ENCODE results near the gene GKN1. TPM values are rescaled to one million over a fixed set of nuclear protein-coding genes. Genes with fewer than 3 reads are reported as not detected.

The GKN1 gene
- total RNA-seq, result not detected
- long read RNA-seq, result 0 reads

- intact Hi-C loops (cut with micrococcal nuclease), result no loop called here
- peaks cover 2% of the 10 kb centered on the region for H3K4me1 ChIP-seq
- H3K27me3 ChIP-seq (ENCODE audit: low read depth), result peaks cover 29% of the 10 kb centered on the region
- no peak for TF ChIP-seq CTCF (IDR thresholded peaks at IDR 0.05; ENCODE audit: borderline replicate concordance)
- H3K27ac ChIP-seq (replicated peaks), result no peak within 1 kb of the TSS
- no peaks in the 10 kb centered on the region for H3K9me3 ChIP-seq (replicated peaks)
- no peak within 1 kb of the TSS for H3K4me3 ChIP-seq
- no peak for DNase-seq
- no peaks in the 10 kb centered on the region for H3K36me3 ChIP-seq
Measured at GRCh38 chr2:68974251-68974650, at the start of gene GKN1. TSS of gene GKN1 (plus strand) at chr2:68974636. CDS start at chr2:68974678, 42 bp downstream.

- Histone ChIP-seq H3K4me3 (no peak overlapping the region), H3K27ac (replicated peaks) (no peak overlapping the region), H3K4me1 (no peaks in the 10 kb centered on the region), H3K27me3 (ENCODE audit: low read depth) (peaks cover 57% of the 10 kb centered on the region), H3K9me3 (replicated peaks) (no peaks in the 10 kb centered on the region), H3K36me3 (no peaks in the 10 kb centered on the region)
- DNase-seq, result no peak
- intact Hi-C loops (cut with micrococcal nuclease), result loop anchor here (10.0 kb wide), 1 partner anchor 461 kb away; the partner anchor contains the start of genes APLF and FBXO48
- TF ChIP-seq CTCF (IDR thresholded peaks at IDR 0.05; ENCODE audit: borderline replicate concordance), result peak; percentile 87
Measured at GRCh38 chr2:68925295-68925896, 49.0 kb upstream of the GKN1 start.

GRCh38 chr2:68926796-68927195 is 47.6 kb upstream of the GKN1 start:
- Histone ChIP-seq H3K27me3 (ENCODE audit: low read depth) (peaks cover 57% of the 10 kb centered on the region), H3K9me3 (replicated peaks) (no peaks in the 10 kb centered on the region), H3K4me3 (no peak overlapping the region), H3K36me3 (no peaks in the 10 kb centered on the region), H3K4me1 (no peaks in the 10 kb centered on the region), H3K27ac (replicated peaks) (no peak overlapping the region)
- no peak for TF ChIP-seq CTCF (IDR thresholded peaks at IDR 0.05; ENCODE audit: borderline replicate concordance)
- intact Hi-C loops (cut with micrococcal nuclease), result loop anchor here (10.0 kb wide), 1 partner anchor 462 kb away; the partner anchor contains the start of genes APLF and FBXO48
- no peak for DNase-seq

- H3K4me1 ChIP-seq, result no peaks in the 10 kb centered on the region
- intact Hi-C loops (cut with micrococcal nuclease), result no loop called here
- H3K9me3 ChIP-seq (replicated peaks), result no peaks in the 10 kb centered on the region
- TF ChIP-seq CTCF (IDR thresholded peaks at IDR 0.05; ENCODE audit: borderline replicate concordance), result no peak
- H3K36me3 ChIP-seq, result no peaks in the 10 kb centered on the region
- DNase-seq, result no peak
- H3K27ac ChIP-seq (replicated peaks), result no peak overlapping the region
- no peak overlapping the region for H3K4me3 ChIP-seq
- peaks cover 35% of the 10 kb centered on the region for H3K27me3 ChIP-seq (ENCODE audit: low read depth)
Measured at GRCh38 chr2:68931149-68931711, 43.2 kb upstream of the GKN1 start.

GRCh38 chr2:68931799-68932198 is 42.6 kb upstream of the GKN1 start:
- DNase-seq, result no peak
- Histone ChIP-seq H3K4me3 (no peak overlapping the region), H3K27me3 (ENCODE audit: low read depth) (peaks cover 29% of the 10 kb centered on the region), H3K9me3 (replicated peaks) (no peaks in the 10 kb centered on the region), H3K27ac (replicated peaks) (no peak overlapping the region), H3K36me3 (no peaks in the 10 kb centered on the region), H3K4me1 (no peaks in the 10 kb centered on the region)
- no peak for TF ChIP-seq CTCF (IDR thresholded peaks at IDR 0.05; ENCODE audit: borderline replicate concordance)
- intact Hi-C loops (cut with micrococcal nuclease), result no loop called here

All from left ventricle myocardium inferior (tissue), 1 donor.